HG02981 (cell line): ENCODE measurements around the gene EPHB1.
"Not testable (repeated sequence)": the region's sequence is repeated elsewhere in the genome, so short reads cannot be mapped to it uniquely, and the experiment has no call there.

Experiments
- ATAC-seq: cut with Tn5 transposase; IDR thresholded peaks from one replicate; pipeline ENCODE4 v1.9.1; 2021; ENCODE audit warnings: mild to moderate bottlenecking, moderate library complexity; ENCODE audit not compliant: unreplicated experiment

The EPHB1 gene

DNA sequence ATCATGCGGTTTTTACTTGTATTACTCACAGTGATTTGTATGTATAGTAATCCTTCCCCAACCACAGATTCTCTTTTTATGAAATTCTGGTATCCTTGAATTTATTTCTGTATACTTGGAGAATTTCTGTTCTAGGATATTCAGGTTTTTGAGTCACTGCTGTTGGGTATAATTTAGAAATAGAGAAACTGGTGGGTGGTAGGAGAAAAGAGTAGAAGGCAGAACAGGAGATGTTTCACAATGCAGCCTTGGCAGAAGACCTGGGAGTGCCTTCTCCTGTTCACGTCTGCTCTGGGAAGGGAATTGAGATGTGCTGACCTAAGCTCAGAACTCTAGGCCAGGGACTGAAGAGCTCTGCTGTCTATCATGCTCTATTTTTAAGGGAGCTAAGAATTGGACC lies 193.6 kb downstream of the EPHB1 start:
- no peak for ATAC-seq

DNA sequence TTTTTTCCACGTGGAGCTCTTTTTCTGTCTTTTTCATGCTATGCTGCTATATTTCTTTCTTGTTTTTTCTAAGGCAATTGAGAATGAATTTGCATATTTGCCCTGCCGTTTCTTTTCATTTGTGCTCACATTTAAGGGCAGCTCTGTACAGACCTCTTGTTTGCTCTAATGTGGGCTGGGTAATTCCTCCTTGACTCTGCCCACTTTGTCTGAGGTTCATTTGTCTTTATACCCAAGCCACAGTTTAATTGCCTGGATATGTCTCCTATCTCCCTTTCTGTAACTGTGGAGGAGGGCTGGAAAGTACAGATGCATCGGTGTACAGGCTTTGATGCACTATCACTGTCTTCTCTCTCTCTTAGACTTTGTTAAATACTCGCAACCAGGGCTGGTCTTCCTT lies 195.9 kb downstream of the EPHB1 start:
- ATAC-seq = no peak

DNA sequence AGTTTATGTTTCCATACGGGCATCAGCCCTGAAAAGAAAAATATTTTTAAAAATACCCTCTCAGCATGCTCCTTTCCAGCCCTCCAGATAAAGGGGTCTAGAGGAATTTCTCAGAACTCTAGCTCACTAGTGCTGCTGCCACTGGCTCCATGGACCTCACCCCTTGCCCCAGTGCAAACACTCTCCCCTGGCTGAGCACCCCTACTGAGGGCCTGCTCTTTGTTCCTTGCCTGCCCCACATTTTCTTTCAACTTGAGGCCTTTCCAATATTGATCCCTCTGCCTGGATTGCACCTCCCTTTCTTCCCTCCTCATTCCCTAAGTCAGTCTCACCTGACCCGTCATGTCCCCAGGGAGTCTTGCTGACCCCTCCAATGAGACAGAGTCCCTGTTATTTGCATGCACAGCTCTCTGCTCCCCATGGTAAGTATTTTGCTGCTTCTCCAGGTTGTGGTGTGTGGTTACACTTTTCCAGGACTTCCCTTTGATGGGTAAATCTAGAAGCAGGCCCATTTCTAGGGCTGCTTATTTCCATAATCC lies 196.5 kb downstream of the EPHB1 start:
- no peak for ATAC-seq

DNA sequence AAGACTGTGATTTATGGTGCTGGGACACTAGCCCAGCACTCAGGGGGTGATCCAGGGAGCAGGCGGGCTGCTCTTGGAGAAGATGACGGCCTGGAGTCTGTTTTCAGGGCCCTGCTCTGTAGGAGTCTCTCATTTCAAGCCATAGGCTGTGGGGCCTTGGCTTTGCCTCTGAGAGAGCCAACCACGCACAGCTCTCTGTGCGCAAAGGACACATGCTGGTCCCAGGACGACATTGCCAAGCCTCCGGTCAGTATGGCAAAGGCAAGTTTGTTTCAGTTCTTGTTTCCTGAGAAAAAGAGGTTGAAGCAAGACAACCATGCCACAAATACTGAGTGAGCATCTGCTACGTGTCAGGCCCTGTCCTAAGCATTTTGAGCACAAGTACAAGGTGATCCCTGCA lies 197.1 kb downstream of the EPHB1 start:
- no peak for ATAC-seq

GRCh38 chr3:134992586-134992985 lies 197.5 kb downstream of the EPHB1 start:
- ATAC-seq = no peak

DNA sequence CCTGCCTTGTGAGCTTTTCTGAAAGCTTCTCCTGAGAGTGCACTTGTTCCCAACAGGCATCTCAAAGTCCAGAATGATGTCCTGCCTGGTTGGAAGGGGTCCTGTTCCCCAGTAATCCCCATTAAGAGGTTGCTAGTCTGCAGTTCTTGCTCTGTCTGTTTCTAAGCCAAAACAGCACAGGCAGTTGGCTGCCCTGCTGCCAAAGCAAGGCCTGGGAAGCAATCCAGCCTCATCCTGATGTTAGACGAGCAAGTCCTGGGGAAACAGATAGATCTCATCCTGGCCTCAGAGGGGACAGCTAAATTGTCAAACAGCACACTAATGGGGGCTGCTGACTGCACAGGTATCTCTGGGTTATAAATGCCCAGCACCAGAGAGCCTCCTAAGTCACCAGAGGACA lies 198.0 kb downstream of the EPHB1 start:
- ATAC-seq = no peak

- no peak for ATAC-seq
Observed at GRCh38 chr3:134998158-134998557, 203.1 kb downstream of the EPHB1 start.

DNA sequence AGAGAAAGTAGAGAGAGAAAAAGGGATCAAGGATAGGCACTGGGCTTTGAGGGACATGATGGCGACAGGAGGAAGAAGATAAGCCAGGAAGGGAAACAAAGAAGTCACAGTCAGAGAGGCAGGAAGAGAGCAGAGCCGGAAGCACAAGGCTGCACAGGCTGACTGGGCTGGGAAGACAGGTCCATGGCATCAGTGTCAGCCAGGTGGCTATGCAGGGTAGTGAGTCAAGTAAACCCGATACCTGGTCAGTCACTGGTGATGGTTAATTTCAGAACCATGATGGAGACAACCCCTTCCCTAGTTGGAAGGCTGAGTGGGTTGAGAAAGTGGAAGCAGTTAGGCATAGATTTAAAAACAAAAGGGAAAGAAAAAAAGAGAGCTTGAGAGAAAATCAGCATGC lies 203.8 kb downstream of the EPHB1 start:
- ATAC-seq = no peak

GRCh38 chr3:135000465-135000864 lies 205.4 kb downstream of the EPHB1 start:
- no peak for ATAC-seq

GRCh38 chr3:135005616-135006015 lies 210.6 kb downstream of the EPHB1 start:
- not testable (repeated sequence) for ATAC-seq

GRCh38 chr3:135007607-135008006 lies 212.5 kb downstream of the EPHB1 start:
- no peak for ATAC-seq

DNA sequence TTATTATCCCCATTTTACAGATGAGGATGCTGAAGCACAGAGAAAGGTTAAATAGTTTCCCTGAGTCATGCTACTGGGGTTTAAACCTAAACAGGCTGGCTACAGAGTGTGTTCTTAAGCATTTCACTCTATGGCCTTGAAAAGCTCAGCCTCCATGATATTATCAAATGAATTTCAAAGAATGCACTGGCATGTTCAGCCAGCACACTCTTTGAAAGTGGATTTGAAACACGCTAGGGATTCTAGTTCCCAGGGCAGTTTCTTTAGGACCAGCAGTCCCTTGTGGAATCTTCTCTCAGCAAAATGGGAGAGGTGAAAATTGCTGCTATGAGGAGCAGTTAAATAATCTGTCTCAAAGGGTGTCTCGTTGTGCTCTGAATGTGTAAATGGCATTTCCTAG lies 213.3 kb downstream of the EPHB1 start:
- ATAC-seq = no peak

GRCh38 chr3:135009014-135009413 lies 214.0 kb downstream of the EPHB1 start:
- ATAC-seq = no peak

- ATAC-seq = no peak
Observed at GRCh38 chr3:135012101-135012500, 217.0 kb downstream of the EPHB1 start.

GRCh38 chr3:135013206-135013605 lies 218.1 kb downstream of the EPHB1 start:
- ATAC-seq = no peak

GRCh38 chr3:135014566-135014965 lies 219.5 kb downstream of the EPHB1 start:
- ATAC-seq = no peak

GRCh38 chr3:135017003-135017893 lies 222.2 kb downstream of the EPHB1 start:
- no peak for ATAC-seq

DNA sequence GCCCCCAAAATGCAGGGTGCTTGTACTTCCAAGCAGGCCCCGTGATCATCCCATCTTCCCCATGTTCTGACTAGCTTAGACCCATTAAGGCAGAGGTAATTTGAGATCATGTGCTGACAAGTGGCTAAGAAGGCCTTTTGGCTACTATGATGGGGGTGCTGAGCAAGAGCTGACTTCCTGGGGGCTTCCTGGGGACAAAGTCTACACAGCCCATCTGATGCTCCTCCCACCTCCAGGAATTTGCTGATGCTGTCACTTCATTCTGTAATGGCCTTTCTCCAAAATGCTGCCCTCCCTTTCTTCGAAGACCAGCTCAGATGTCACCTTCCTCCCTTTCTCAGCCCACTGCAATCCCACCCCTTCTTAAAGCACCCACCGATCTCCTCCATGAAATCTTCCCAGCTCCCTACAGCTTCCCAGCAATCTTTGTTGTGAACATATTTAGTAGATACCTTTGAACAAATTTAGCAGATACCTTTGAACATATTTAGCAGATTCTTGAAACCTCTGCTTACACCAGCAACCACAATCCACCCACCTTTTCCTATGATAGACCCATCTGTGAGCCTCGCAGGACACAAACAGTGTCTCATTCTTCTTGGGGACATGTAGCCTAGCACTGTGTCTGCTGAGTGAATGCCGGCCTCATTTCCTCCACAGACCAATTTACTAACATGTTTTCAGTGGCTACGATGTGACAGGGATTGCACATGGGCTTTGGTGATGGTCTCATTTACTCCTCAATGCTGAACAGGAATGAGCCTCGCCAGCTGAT lies 223.3 kb downstream of the EPHB1 start:
- ATAC-seq = no peak

DNA sequence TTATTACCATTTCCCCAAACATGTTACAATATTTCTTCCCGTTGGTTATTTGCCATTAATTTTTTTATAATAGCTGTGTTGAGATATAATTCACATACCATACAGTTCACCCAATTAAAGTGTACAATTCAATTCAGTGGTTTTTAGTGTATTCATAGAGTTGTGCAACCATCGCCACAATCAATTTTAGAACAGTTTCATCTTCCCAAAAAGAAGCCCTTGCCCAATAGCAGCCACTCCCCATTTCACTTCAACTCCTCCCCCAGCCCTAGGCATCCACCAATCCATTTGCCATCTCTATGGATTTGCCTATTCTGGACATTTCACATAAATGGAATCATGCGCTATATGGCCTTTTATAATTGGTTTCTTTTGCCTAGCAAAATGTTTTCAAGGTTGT lies 225.1 kb downstream of the EPHB1 start:
- no peak for ATAC-seq

DNA sequence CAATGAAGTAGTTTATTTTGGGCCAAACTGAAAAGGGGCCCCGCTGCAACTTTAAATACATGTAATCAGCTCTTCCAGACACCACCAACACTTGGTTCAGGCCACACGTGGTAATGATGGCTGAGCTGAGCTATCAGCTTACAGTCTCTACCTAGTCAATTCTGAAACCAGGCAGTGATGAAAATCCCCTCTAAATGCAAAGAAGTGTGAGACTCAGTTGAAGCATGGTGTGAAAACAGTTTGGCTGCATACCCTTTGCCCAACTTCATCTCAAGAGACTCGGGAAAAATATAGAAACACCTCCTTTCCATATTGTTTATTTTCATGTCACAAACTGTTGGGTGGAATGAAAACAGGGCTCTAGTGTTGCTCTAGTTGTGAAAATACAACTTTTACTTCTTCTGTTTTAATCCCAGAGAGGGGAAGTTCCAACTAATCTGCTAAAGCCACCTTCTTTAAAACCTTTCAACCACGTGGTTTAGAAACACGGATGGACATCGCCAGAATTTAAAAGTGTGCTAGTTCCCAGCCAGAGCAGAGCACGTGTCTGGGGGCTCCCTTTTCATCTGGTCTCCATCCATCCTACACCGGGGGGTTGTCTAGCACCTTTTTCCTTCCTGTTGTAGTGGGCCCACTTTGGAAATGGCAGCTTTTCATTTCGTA lies 229.1 kb downstream of the EPHB1 start:
- peak; percentile 85 for ATAC-seq
